ENCODE data around the gene BEAN1. TPM values are rescaled to one million over a fixed set of nuclear protein-coding genes. Genes with fewer than 3 reads are reported as not detected.
"Not testable (repeated sequence)": the region's sequence is repeated elsewhere in the genome, so short reads cannot be mapped to it uniquely, and the experiment has no call there.

The BEAN1 gene
- total RNA-seq, 1 donor from 2014 or later: 1.2 TPM

- DNase-seq (ENCODE audit: low read depth); H3K4me1 ChIP-seq (ENCODE audit: insufficient read depth, low read length); H3K36me3 ChIP-seq (ENCODE audit: insufficient read depth, low read length); H3K27ac ChIP-seq (ENCODE audit: low read depth, low read length); H3K4me2 ChIP-seq (ENCODE audit: low read length); H3K9ac ChIP-seq (ENCODE audit: low read length); FAIRE-seq; H2AFZ ChIP-seq (ENCODE audit: low read depth, low read length); H3K9me3 ChIP-seq (ENCODE audit: insufficient read depth, low read depth, low read length); H4K20me1 ChIP-seq (ENCODE audit: insufficient read depth, low read length); H3K79me2 ChIP-seq (ENCODE audit: insufficient read depth, low read length); H3K27ac Mint-ChIP-seq (ENCODE audit: unreplicated experiment); H3K4me1 Mint-ChIP-seq (ENCODE audit: low read depth, unreplicated experiment); H3K27me3 ChIP-seq (ENCODE audit: insufficient read depth, low read length); H3K4me3 Mint-ChIP-seq (ENCODE audit: unreplicated experiment); H3K36me3 Mint-ChIP-seq (ENCODE audit: low read depth, unreplicated experiment); H3K4me3 ChIP-seq (ENCODE audit: insufficient read depth, low read depth, low read length): not testable (repeated sequence)
- Mint-ChIP-seq H3K27me3 (ENCODE audit: low read depth, unreplicated experiment) (peaks cover 23% of the 10 kb centered on the region), H3K9me3 (ENCODE audit: unreplicated experiment) (peaks cover 19% of the 10 kb centered on the region)
Observed at GRCh38 chr16:66497921-66498320, 70.8 kb downstream of the BEAN1 start.

- not testable (repeated sequence) for H3K4me1 ChIP-seq (ENCODE audit: insufficient read depth, low read length); H4K20me1 ChIP-seq (ENCODE audit: insufficient read depth, low read length); H2AFZ ChIP-seq (ENCODE audit: low read depth, low read length); H3K36me3 ChIP-seq (ENCODE audit: insufficient read depth, low read length); DNase-seq (ENCODE audit: low read depth); H3K27ac ChIP-seq (ENCODE audit: low read depth, low read length); H3K36me3 Mint-ChIP-seq (ENCODE audit: low read depth, unreplicated experiment); H3K4me3 ChIP-seq (ENCODE audit: insufficient read depth, low read depth, low read length); H3K79me2 ChIP-seq (ENCODE audit: insufficient read depth, low read length); H3K27me3 ChIP-seq (ENCODE audit: insufficient read depth, low read length); H3K9me3 ChIP-seq (ENCODE audit: insufficient read depth, low read depth, low read length); H3K4me1 Mint-ChIP-seq (ENCODE audit: low read depth, unreplicated experiment); H3K4me3 Mint-ChIP-seq (ENCODE audit: unreplicated experiment); H3K9ac ChIP-seq (ENCODE audit: low read length); FAIRE-seq; H3K4me2 ChIP-seq (ENCODE audit: low read length); H3K27ac Mint-ChIP-seq (ENCODE audit: unreplicated experiment)
- Mint-ChIP-seq H3K9me3 (ENCODE audit: unreplicated experiment) (peaks cover 11% of the 10 kb centered on the region), H3K27me3 (ENCODE audit: low read depth, unreplicated experiment) (peaks cover 17% of the 10 kb centered on the region)
Observed at GRCh38 chr16:66501563-66501962, 74.5 kb downstream of the BEAN1 start.

GRCh38 chr16:66502020-66502913, 75.2 kb downstream of the BEAN1 start:
- no peaks in the 10 kb centered on the region for H3K27me3 ChIP-seq (ENCODE audit: insufficient read depth, low read length)
- no peak overlapping the region for H3K4me3 Mint-ChIP-seq (ENCODE audit: unreplicated experiment)
- no peaks in the 10 kb centered on the region for H3K4me1 ChIP-seq (ENCODE audit: insufficient read depth, low read length)
- DNase-seq (ENCODE audit: low read depth) (no peak), FAIRE-seq (no peak)
- peaks cover 7% of the 10 kb centered on the region for H3K9me3 Mint-ChIP-seq (ENCODE audit: unreplicated experiment)
- H3K79me2 ChIP-seq (ENCODE audit: insufficient read depth, low read length): no peaks in the 10 kb centered on the region
- H3K36me3 Mint-ChIP-seq (ENCODE audit: low read depth, unreplicated experiment): no peaks in the 10 kb centered on the region
- H4K20me1 ChIP-seq (ENCODE audit: insufficient read depth, low read length): no peaks in the 10 kb centered on the region
- no peak overlapping the region for H3K9ac ChIP-seq (ENCODE audit: low read length)
- H3K9me3 ChIP-seq (ENCODE audit: insufficient read depth, low read depth, low read length): no peaks in the 10 kb centered on the region
- H3K36me3 ChIP-seq (ENCODE audit: insufficient read depth, low read length): no peaks in the 10 kb centered on the region
- H3K27me3 Mint-ChIP-seq (ENCODE audit: low read depth, unreplicated experiment): peaks cover 14% of the 10 kb centered on the region
- no peak overlapping the region for H3K4me3 ChIP-seq (ENCODE audit: insufficient read depth, low read depth, low read length)
- no peak overlapping the region for H3K27ac Mint-ChIP-seq (ENCODE audit: unreplicated experiment)
- no peak overlapping the region for H3K4me2 ChIP-seq (ENCODE audit: low read length)
- no peak for TF ChIP-seq CTCF (IDR thresholded peaks at IDR 0.05; ENCODE audit: insufficient read depth, low read depth, low read length)
- no peak overlapping the region for H2AFZ ChIP-seq (ENCODE audit: low read depth, low read length)
- H3K27ac ChIP-seq (ENCODE audit: low read depth, low read length): no peak overlapping the region
- no peaks in the 10 kb centered on the region for H3K4me1 Mint-ChIP-seq (ENCODE audit: low read depth, unreplicated experiment)

Data from astrocyte (in vitro differentiated cells and primary cell).